HL-60 (cell line): Measurements from ENCODE around the gene EPN2.

Source experiments
- CTCF ChIP-seq: IDR thresholded peaks from one replicate; pipeline ENCODE4 v1.5.1; 2011; ENCODE audit warnings: low read length, control low read depth, inconsistent platforms; ENCODE audit not compliant: insufficient read depth
- POLR2AphosphoS5 ChIP-seq: IDR thresholded peaks from 2 replicates; pipeline ENCODE4 v1.6.1; 2012; ENCODE audit warnings: low read depth
- REST ChIP-seq: IDR thresholded peaks from 2 replicates; pipeline ENCODE4 v1.6.1; 2012; ENCODE audit warnings: low read depth; ENCODE audit not compliant: insufficient replicate concordance
- SPI1 ChIP-seq: IDR thresholded peaks from 2 replicates; pipeline ENCODE4 v1.6.1; 2012; ENCODE audit warnings: low read depth, mild to moderate bottlenecking, borderline replicate concordance

- no peak for TF ChIP-seq CTCF
- TF ChIP-seq POLR2AphosphoS5: no peak
- no peak for TF ChIP-seq SPI1
- no peak for TF ChIP-seq REST
Observed at GRCh38 chr17:19312406-19312805, 75.2 kb downstream of the EPN2 start.
